Colonic mucosa (tissue), 4 donors: ENCODE results near the gene GPX6. TPM values are rescaled to one million over a fixed set of nuclear protein-coding genes. Genes with fewer than 3 reads are reported as not detected.

Experiments
- DNase-seq: peaks from one replicate; pipeline ENCODE4 v3.0.0-alpha.2; 2020
- H3K27ac ChIP-seq: fragments of 200-600 bp; one replicate; pipeline ENCODE4 v1.8.0; 2021
- H3K27me3 ChIP-seq: fragments of 200-600 bp; one replicate; pipeline ENCODE4 v1.8.0; 2021
- H3K36me3 ChIP-seq: fragments of 200-600 bp; one replicate; pipeline ENCODE4 v1.8.0; 2021
- H3K4me1 ChIP-seq: fragments of 200-600 bp; one replicate; pipeline ENCODE4 v1.8.0; 2021; ENCODE audit warnings: mild to moderate bottlenecking
- H3K4me3 ChIP-seq: fragments of 200-600 bp; one replicate; pipeline ENCODE4 v1.8.0; 2021
- H3K9ac ChIP-seq, 2 donors: one replicate each; pipeline ENCODE4 v1.7.0; 2013; ENCODE audit warnings: control low read depth in 2 of 2, low read depth in 2 of 2, low read length in 2 of 2
- H3K9me3 ChIP-seq: fragments of 200-600 bp; one replicate; pipeline ENCODE4 v1.8.0; 2021
- CTCF ChIP-seq: fragments of 200-600 bp; IDR thresholded peaks from one replicate; pipeline ENCODE4 v1.8.0; 2022; ENCODE audit warnings: antibody characterized with exemption, mild to moderate bottlenecking
- intact Hi-C: fragments of 100-400 bp; cut with DNase I; formaldehyde crosslinking; loops from one replicate; pipeline ENCODE4 v1.14.1; 2022
- total RNA-seq, 2 donors: library from RNA; stranded (reverse); fragmentation: NEBNext Ultra II Directional in 1 of 2; extraction: Animal tissue kit (Norgen Biotek cat#: 25700) in 1 of 2; gene quantifications; one replicate each; pipeline ENCODE4 v1.2.1, GENCODE V29; 2021
- donor health status: healthy.
- donor health status: DM: no; HTN: no; CAD: no.
- donor health status: DM: no; HTN: no; CAD: no.

Gene GPX6
- total RNA-seq, 2 donors from 2014 or later, result not detected

GRCh38 chr6:28468056-28468455 is 47.5 kb downstream of the GPX6 start:
- Histone ChIP-seq H3K9me3 (no peaks in the 10 kb centered on the region), H3K9ac (no peak overlapping the region), H3K27me3 (no peaks in the 10 kb centered on the region), H3K36me3 (no peaks in the 10 kb centered on the region), H3K4me1 (no peaks in the 10 kb centered on the region), H3K4me3 (no peak overlapping the region), H3K27ac (no peak overlapping the region)
- intact Hi-C loops, result no loop called here
- no peak for DNase-seq
- no peak for TF ChIP-seq CTCF

GRCh38 chr6:28462401-28462800 is 53.2 kb downstream of the GPX6 start:
- Histone ChIP-seq H3K9ac (no peak overlapping the region), H3K27ac (no peak overlapping the region), H3K4me1 (no peaks in the 10 kb centered on the region), H3K9me3 (no peaks in the 10 kb centered on the region), H3K27me3 (no peaks in the 10 kb centered on the region), H3K4me3 (no peak overlapping the region), H3K36me3 (no peaks in the 10 kb centered on the region)
- no peak for DNase-seq
- intact Hi-C loops, result no loop called here
- no peak for TF ChIP-seq CTCF

- no peak overlapping the region for H3K4me3 ChIP-seq
- no peak overlapping the region for H3K9ac ChIP-seq
- H3K36me3 ChIP-seq, result no peaks in the 10 kb centered on the region
- TF ChIP-seq CTCF, result no peak
- H3K9me3 ChIP-seq, result no peaks in the 10 kb centered on the region
- intact Hi-C loops, result no loop called here
- no peak for DNase-seq
- no peaks in the 10 kb centered on the region for H3K4me1 ChIP-seq
- H3K27ac ChIP-seq, result no peak overlapping the region
- H3K27me3 ChIP-seq, result no peaks in the 10 kb centered on the region
These were observed 57.0 kb downstream of the GPX6 start for GRCh38 chr6:28458568-28458967.

Other genes starting within 250 kb of the GPX6 start
- 1 to 10 TPM; 4.2 to 7.8 TPM for gene ZSCAN26, start 248.7 kb downstream of the GPX6 start, total RNA-seq
- 1 to 10 TPM; 1.0 to 2.0 TPM for gene PGBD1, start 234.2 kb downstream of the GPX6 start, total RNA-seq
- gene ZSCAN31, start 179.6 kb downstream of the GPX6 start, total RNA-seq, result 1 to 10 TPM; 6.6 to 7.0 TPM
- 1 to 10 TPM; 4.9 to 6.1 TPM for gene ZKSCAN3, start 165.8 kb downstream of the GPX6 start, total RNA-seq
- gene ZSCAN12, start 116.0 kb downstream of the GPX6 start, total RNA-seq, result 1 to 10 TPM; 4.5 to 4.9 TPM
- gene ZSCAN23, start 72.3 kb downstream of the GPX6 start, total RNA-seq, result 1 to 10 TPM; 2.6 to 3.3 TPM
- gene GPX5, start 10.1 kb upstream of the GPX6 start, total RNA-seq, result under 1 TPM in 1 of 2 donors, not detected in 1; 0.17 TPM